Lower leg skin (tissue), 3 donors: ENCODE data around the gene SNRNP35.

ENCODE experiments used
- CTCF ChIP-seq, 3 donors: fragments of 450-650 bp; IDR thresholded peaks; one replicate each; pipeline ENCODE4 v1.5.1; 2016; ENCODE audit warnings: antibody characterized with exemption in 3 of 3, mild to moderate bottlenecking in 3 of 3, moderate library complexity in 2 of 3
- POLR2A ChIP-seq, 2 donors: fragments of 450-650 bp; IDR thresholded peaks; one replicate each; pipeline ENCODE4 v1.6.1; 2016 to 2017; ENCODE audit warnings: antibody characterized with exemption in 2 of 2, mild to moderate bottlenecking in 1 of 2, moderate library complexity in 1 of 2

- no peak for TF ChIP-seq POLR2A (IDR thresholded peaks at IDR 0.05)
- TF ChIP-seq CTCF (IDR thresholded peaks at IDR 0.05), result no peak
Observed at GRCh38 chr12:123471374-123472068, 13.6 kb downstream of the SNRNP35 start.
